ENCODE data around the gene CDIP1. TPM values are rescaled to one million over a fixed set of nuclear protein-coding genes. Genes with fewer than 3 reads are reported as not detected.

Gene CDIP1
- total RNA-seq, 4 donors from 2014 or later = 9.9 to 18.4 (median 15.0) TPM

DNA sequence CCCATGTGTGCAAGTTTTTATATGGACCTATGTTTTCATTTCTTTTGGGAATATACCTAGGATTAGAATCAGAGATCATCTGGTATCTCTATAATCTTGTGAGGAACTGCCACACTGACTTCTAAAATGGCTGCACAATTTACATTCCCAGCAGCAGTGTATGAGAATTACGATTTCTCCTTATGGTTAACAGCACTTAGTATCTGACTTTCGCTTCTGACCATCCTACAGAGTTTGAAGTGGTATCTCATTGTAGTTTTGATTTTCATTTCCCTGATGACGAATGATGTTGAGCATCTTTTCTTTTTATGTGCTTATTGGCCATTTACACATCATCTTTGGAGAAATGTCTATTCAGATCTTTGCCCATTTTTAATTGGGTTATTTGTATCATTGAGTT is 27.6 kb upstream of the CDIP1 start:
- DNase-seq (ENCODE audit: low spot score in 2 of 2) = no peak
- 82 to 88% methylated on average over 3 of the region's 3 CpGs for WGBS, 2 donors
- H3K4me3 ChIP-seq (ENCODE audit: low read depth, poor library complexity, severe bottlenecking) = no peak overlapping the region
- intact Hi-C loops (cut with DNase I; ENCODE audit: low total_unique reads) = no loop called here
- no peak for TF ChIP-seq POLR2A (IDR thresholded peaks at IDR 0.05)
- TF ChIP-seq, protein P1, sequence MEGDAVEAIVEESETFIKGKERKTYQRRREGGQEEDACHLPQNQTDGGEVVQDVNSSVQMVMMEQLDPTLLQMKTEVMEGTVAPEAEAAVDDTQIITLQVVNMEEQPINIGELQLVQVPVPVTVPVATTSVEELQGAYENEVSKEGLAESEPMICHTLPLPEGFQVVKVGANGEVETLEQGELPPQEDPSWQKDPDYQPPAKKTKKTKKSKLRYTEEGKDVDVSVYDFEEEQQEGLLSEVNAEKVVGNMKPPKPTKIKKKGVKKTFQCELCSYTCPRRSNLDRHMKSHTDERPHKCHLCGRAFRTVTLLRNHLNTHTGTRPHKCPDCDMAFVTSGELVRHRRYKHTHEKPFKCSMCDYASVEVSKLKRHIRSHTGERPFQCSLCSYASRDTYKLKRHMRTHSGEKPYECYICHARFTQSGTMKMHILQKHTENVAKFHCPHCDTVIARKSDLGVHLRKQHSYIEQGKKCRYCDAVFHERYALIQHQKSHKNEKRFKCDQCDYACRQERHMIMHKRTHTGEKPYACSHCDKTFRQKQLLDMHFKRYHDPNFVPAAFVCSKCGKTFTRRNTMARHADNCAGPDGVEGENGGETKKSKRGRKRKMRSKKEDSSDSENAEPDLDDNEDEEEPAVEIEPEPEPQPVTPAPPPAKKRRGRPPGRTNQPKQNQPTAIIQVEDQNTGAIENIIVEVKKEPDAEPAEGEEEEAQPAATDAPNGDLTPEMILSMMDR (IDR thresholded peaks at IDR 0.05) = no peak

DNA sequence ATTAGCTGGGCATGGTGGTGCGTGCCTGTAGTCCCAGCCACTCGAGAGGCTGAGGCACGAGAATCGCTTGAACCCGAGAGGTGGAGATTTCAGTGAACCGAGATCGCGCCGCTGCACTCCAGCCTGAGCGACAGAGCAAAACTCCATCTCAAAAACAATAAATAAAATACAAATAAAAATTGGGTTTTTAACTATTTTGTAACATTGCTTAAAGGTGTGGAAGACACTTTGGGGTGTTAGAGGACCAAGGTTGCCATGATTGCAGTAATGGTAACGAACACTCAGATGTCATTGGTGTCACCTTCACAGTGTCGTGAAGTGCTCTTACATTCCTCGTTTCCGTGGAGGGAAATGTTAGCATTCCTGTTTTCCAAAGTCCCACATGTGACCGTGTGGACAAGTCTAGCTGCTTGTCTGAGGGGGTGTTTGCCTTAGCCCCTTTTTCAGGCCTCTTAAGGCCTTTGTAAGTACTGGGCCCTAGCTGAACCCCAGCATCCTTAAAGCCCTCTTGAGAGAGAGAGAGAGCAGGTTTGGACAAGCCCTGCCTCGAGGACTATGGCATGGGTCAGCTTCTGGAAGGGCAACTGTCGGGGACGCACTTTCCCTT is 26.2 kb upstream of the CDIP1 start:
- TF ChIP-seq, protein P1 (IDR thresholded peaks at IDR 0.05) = no peak
- TF ChIP-seq POLR2A (IDR thresholded peaks at IDR 0.05) = no peak
- no peak overlapping the region for H3K4me3 ChIP-seq (ENCODE audit: low read depth, poor library complexity, severe bottlenecking)
- WGBS, 2 donors = 84 to 87% methylated on average over 18 of the region's 18 CpGs
- no peak for DNase-seq (ENCODE audit: low spot score in 2 of 2)
- intact Hi-C loops (cut with DNase I; ENCODE audit: low total_unique reads) = no loop called here

DNA sequence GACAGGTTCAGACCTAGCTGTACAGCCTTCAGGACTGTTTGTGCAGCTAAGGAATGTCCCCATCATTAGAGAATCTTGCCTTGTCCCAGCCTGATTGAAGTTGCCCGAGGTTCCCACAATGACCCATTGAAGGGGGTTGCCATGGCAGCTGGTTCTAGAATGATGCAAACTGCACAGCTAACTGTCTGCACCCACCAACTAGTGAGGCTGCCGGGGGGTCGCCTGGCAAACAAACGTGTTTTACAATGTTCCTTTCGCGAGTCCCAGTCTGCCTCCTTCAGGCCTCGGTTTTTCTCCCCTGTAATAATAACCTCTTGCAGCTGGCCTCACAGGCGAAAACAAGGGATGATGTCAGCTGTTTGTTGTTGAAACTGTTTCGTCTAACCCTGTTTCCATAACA is 23.0 kb upstream of the CDIP1 start:
- no peak for DNase-seq (ENCODE audit: low spot score in 2 of 2)

DNA sequence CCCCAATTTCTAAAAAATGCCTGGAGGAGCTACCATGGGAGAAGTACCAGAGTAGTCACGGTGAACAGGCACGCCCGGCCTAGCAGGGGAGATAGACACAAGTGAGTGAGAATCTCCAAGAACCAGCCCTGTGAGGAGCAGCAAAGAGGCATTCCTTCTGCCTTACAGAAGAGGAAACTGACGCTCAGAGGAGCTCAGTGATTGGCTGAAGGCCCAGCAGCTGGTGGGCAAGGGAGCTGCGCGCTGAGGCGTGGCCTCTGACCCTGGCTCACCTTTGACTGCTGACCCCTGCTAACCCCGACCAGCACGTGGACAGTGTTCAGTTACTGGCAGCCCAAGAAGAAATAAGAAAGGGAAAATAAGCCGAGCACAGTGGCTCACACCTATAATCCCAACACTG is 19.4 kb upstream of the CDIP1 start:
- WGBS, 2 donors = 76 to 77% methylated on average over 10 of the region's 10 CpGs
- TF ChIP-seq, protein P1 (IDR thresholded peaks at IDR 0.05) = no peak
- TF ChIP-seq POLR2A (IDR thresholded peaks at IDR 0.05) = no peak
- DNase-seq (ENCODE audit: low spot score in 2 of 2) = no peak
- intact Hi-C loops (cut with DNase I; ENCODE audit: low total_unique reads) = no loop called here
- H3K4me3 ChIP-seq (ENCODE audit: low read depth, poor library complexity, severe bottlenecking) = no peak overlapping the region

More for the DNA sequence above, 23.0 kb upstream of the CDIP1 start:
- intact Hi-C loops (cut with DNase I; ENCODE audit: low total_unique reads) = no loop called here
- H3K4me3 ChIP-seq (ENCODE audit: low read depth, poor library complexity, severe bottlenecking) = no peak overlapping the region
- TF ChIP-seq POLR2A (IDR thresholded peaks at IDR 0.05) = no peak
- TF ChIP-seq, protein P1 (IDR thresholded peaks at IDR 0.05) = no peak
- WGBS, 2 donors = 64 to 70% methylated on average over 9 of the region's 9 CpGs

DNA sequence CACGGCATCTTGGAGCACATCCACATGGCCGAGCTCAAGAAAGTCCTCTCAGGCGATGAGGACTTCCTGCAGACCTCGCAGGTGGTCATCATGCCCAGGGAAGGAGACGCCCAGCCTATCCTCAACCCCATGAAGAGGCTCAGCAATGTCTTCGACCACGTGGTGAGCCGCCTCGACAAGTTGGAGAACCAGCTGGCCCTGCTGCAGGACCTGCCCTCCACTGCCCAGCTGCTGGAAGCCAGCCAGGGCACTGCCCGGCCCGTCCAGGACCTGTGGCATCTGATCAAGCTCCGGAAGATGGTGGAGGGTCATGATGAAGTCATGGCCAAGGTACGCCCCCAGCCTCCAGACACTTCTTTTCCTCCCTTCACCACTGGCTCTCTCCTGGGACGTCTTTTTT is 18.0 kb upstream of the CDIP1 start:
- DNase-seq (ENCODE audit: low spot score in 2 of 2) = no peak
- intact Hi-C loops (cut with DNase I; ENCODE audit: low total_unique reads) = no loop called here
- 88 to 92% methylated on average over 14 of the region's 14 CpGs for WGBS, 2 donors
- no peak overlapping the region for H3K4me3 ChIP-seq (ENCODE audit: low read depth, poor library complexity, severe bottlenecking)
- TF ChIP-seq, protein P1 (IDR thresholded peaks at IDR 0.05) = no peak
- no peak for TF ChIP-seq POLR2A (IDR thresholded peaks at IDR 0.05)

DNA sequence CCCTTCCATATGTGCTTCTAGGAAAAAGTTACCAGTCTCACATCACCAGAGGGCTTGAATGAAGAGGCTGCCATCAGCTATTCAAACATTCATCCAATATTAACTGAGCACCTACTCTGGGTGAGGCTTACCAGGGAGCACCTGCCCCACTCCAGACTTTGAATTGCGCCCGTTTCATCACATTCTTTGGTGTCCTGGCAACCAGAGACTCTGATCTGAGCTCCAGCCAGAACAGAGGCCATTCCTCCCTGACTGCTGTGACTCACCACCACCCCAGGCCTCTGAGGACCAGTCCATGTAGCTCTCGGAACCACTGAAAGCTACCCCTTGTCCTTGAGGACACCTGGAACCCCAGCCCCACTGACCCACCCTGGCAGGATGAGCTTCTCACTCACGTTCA is 17.5 kb upstream of the CDIP1 start, which contains the start of gene C16orf96:
Gene C16orf96 (plus strand): TSS at position 229 of the 400 bp plus-strand sequence. CDS start 150 bp downstream, at position 379.
- intact Hi-C loops (cut with DNase I; ENCODE audit: low total_unique reads) = no loop called here
- 76 to 82% methylated on average over 4 of the region's 4 CpGs for WGBS, 2 donors
- DNase-seq (ENCODE audit: low spot score in 2 of 2) = no peak
- no peak within 1 kb of the TSS for H3K4me3 ChIP-seq (ENCODE audit: low read depth, poor library complexity, severe bottlenecking)
- TF ChIP-seq, protein P1 (IDR thresholded peaks at IDR 0.05) = no peak
- no peak for TF ChIP-seq POLR2A (IDR thresholded peaks at IDR 0.05)
